ENCODE measurements around the gene ZDHHC9.

GRCh38 chrX:129790808-129791207 is 52.9 kb downstream of the ZDHHC9 start:
- TF ChIP-seq, protein P1, sequence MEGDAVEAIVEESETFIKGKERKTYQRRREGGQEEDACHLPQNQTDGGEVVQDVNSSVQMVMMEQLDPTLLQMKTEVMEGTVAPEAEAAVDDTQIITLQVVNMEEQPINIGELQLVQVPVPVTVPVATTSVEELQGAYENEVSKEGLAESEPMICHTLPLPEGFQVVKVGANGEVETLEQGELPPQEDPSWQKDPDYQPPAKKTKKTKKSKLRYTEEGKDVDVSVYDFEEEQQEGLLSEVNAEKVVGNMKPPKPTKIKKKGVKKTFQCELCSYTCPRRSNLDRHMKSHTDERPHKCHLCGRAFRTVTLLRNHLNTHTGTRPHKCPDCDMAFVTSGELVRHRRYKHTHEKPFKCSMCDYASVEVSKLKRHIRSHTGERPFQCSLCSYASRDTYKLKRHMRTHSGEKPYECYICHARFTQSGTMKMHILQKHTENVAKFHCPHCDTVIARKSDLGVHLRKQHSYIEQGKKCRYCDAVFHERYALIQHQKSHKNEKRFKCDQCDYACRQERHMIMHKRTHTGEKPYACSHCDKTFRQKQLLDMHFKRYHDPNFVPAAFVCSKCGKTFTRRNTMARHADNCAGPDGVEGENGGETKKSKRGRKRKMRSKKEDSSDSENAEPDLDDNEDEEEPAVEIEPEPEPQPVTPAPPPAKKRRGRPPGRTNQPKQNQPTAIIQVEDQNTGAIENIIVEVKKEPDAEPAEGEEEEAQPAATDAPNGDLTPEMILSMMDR (IDR thresholded peaks at IDR 0.05) = no peak
- no peak for TF ChIP-seq ZFX (IDR thresholded peaks at IDR 0.05; ENCODE audit: borderline replicate concordance)

Measured in 22Rv1 (cell line).